GM21717 (cell line): ENCODE data around the gene ENKD1.

Source experiments
- ATAC-seq: cut with Tn5 transposase; IDR thresholded peaks from one replicate; pipeline ENCODE4 v1.9.1; 2021; ENCODE audit warnings: mild to moderate bottlenecking, moderate library complexity; ENCODE audit not compliant: unreplicated experiment

ENKD1 gene

DNA sequence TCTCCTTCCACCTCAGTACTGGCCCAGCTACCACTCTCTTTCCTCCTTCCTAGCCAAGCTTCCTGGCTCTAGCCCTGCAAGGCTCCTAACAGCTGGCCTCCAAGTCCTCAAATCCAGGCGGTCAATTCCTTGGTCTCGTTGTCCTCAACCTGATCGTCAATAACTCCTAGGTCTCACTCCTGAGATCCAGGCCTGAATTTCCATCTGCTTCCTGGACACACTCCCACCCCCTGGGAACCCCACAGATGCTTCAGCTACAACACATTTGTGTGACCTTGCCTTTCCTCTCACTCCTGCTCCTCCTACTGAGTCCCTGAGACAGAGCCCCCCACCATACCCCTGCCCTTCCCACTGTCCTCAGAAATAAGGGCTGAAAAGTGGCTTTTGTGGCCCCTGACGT lies 2.3 kb downstream of the ENKD1 start:
- no peak for ATAC-seq

DNA sequence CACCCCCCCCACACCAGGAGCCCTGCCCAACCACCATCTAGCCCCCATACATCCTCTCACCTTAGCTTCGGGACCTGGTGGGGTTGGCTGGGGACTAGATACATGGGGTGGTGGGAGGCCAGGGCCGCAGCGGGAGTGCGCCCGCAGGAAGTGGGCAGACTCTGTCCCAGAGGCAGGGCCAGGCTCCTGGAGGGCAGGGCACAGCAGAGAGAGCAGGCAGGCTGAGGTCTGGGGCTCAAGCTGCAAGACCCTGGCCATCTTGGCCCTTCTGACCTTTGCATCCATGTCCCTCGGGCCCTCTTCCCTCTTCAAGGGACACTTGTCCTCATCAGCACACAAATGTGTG lies 2.7 kb downstream of the ENKD1 start:
- no peak for ATAC-seq

DNA sequence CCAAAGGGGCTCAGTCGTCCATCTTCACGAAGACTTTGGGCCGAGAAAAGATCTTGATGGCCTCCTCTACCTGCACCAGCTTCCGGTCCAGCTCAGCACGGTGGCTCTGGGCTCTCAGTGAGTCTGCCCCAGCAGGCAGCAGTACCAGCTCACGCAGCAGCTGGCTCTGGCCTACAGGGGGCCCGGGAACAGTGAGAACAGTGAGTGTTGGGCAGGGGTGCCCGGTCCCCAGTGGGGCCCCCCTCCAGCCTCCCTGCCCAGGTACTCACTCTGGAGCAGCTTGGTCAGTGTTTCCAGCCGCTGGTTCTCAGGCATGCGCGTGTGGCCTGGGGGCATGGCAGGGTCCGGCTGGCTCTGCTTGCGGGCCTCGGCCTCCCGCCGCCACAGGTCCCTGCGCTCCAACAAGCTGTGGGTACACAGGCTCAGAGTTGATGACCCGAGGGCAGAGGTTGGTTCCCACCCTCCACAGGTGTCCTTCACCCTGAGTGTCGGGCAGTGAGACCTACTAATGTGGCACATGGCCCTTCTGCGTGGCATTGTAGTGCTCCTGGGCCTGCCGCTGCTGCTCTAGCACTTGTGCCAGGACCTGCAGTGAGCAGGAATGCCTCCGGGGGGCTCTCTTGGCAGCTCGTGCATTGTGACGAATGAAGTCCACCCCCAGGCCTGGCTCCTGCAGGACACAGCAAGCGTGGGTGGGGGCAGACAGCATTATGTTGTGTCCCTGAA lies 3.2 kb downstream of the ENKD1 start:
- no peak for ATAC-seq

DNA sequence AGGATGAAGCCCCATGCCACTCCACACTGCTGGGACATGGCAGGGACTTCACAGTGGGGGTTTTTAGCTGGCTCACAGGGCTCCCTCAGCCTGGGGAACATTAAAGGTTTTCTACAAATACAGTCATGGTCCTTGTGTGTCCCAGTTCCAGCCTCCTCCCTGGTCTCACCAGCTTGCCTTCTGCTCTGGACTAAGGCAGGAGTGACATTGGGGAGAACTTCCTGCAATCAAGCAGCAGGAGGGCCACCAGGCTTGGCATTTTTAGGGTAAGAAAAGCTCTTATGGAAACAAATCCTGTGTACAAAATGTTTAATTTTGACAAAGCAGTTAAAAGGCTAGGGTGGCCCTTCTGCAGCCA lies 3.9 kb downstream of the ENKD1 start:
- ATAC-seq: no peak

DNA sequence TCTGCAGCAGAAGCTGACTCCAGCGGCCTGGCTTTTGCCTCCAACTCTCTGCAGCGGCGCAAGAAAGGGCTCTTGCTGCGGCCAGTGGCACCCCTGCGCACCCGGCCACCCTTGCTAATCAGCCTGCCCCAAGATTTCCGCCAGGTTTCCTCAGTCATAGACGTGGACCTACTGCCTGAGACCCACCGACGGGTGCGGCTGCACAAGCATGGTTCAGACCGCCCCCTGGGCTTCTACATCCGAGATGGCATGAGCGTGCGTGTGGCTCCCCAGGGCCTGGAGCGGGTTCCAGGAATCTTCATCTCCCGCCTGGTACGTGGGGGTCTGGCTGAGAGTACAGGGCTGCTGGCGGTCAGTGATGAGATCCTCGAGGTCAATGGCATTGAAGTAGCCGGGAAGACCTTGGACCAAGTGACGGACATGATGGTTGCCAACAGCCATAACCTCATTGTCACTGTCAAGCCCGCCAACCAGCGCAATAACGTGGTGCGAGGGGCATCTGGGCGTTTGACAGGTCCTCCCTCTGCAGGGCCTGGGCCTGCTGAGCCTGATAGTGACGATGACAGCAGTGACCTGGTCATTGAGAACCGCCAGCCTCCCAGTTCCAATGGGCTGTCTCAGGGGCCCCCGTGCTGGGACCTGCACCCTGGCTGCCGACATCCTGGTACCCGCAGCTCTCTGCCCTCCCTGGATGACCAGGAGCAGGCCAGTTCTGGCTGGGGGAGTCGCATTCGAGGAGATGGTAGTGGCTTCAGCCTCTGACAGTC lies 4.5 kb downstream of the ENKD1 start:
- no peak for ATAC-seq

DNA sequence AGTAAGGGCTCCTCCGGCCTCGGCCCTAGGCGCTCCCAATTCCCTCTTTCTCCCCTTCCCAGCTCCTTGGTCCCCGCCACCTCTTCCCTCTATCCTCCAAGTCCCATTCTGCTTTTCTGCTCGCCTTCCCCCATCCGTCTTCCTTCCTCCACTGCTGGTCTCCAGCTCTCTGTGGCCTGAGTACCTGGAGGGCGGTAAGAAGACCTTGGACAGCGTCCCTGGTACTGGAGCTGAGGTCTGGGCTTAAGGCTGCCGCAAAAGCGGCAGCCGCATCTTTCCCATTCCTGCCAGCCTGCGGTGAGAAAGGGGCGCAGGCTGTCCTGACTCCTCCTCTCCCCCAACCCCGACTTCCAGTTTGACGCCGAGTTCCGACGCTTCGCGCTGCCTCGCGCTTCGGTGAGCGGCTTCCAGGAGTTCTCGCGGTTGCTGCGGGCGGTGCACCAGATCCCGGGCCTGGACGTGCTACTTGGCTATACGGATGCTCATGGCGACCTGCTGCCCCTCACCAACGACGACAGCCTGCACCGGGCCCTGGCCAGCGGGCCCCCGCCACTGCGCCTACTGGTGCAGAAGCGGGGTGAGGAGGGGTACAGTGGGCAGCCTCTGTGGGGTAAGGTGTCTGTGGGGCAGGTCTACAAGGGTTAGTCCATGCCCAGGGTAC lies 5.3 kb downstream of the ENKD1 start:
- no peak for ATAC-seq

DNA sequence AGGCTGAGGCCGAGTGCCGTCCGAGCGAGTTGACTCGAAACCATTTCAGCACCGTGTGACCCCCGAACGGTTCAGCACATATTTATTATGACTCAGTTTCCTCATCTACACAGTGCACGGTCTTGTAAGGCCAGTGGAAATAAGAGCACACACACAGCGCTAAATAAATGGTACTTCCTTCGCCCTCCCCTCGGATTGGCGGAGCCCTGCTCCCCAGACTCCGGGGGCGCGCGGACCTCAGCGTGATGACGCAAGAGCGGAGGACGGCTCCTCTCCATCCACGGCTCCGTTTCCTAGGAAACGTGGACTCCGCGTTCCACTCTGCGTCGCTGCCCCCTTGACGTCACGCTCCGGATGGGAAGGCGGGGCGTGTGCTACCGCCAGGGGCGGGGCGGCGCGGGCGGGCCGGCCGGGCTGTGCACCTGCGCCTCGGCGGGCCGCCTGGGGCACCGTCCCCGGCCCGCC lies 6.0 kb downstream of the ENKD1 start, which contains the start of gene PARD6A:
TSS of gene PARD6A (plus strand) at position 397 of the 465 bp plus-strand sequence. CDS start 79 bp downstream, outside the sequence.
- ATAC-seq: peak; percentile 69

DNA sequence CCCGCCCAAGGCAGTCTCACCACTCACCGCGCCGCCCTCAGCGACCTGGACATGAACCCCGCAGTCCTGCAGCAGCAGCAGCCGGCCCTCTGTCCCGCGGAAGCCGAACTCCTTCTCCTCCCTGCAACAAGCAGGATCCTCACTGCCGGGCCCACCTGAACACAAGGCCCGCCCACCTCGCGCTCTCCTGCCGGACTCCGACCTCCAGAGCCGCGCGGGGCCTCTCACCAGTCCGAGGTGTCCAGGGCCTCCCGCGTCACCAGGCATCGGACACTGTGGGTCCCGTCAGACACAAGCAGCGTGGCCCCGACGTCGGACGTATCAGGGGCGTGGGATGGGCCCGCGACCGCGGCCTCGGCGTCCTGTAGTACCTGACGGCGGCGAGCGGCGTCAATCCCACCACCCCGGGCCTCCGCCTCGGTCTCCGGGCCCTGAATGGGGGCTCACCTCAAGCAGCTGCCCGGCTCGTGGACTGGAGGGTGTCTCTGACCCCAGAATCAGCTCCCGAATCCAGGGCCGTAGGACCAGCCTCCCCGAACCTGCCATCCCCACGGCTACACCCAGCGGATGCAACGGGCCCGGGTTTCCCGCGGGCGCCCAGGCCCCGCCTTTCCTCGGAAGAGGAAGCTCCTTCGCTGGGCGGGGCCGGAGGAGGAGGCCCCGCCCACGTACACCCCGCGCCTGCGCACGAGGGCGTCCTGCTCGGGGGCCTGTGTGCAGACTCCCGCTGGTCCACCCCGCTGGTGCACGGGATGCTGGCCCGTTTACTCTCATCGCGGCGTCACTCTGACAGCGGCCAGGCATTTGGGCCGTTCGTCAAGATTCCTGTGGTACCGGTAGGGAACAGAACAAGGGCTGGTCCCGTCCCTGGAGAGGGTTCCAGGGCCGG lies 6.6 kb downstream of the ENKD1 start, which contains the start of gene ACD:
TSS of gene ACD (minus strand) at position 586 of the 889 bp plus-strand sequence. CDS start at position 546, 40 bp downstream.
- peak; percentile 59 for ATAC-seq

DNA sequence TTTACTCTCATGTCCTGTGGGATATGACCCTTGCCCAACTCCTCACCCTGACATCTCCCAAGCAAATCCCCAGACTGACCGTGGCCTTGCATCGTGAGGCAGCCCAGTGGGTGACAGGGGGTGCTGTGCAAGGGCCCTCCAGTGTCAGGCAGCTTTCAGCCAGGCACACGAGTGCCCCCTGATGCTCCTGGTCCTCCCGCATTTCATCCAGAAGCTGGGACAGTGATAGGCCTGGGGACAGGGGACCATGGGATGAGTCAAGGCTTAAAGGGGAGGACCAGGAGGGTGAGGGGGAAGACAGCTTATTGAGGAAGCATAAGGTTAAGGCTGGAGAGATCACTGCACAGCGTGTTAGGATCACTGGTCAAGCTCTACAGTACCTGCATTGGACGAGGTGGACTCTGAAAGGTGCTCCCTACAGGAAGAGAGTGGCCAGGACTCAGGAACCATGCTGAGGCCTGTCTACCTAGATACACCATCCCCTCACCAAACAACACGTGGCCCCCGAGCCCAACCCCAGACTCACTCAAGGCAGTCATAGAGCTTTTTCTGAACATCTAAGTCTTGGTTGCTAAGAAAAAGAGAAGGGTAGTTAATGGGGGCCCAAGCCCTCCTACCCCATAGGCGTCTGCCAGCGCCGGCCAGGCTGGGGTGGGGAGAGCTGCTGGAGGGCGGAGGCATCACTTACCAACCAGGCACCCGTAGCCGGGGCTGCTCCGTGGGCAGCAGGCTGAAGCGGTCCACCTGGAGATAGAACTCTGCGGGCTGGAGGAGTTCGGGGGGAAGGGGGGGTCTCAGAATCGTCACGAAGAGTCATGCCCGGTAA lies 7.5 kb downstream of the ENKD1 start:
- no peak for ATAC-seq

DNA sequence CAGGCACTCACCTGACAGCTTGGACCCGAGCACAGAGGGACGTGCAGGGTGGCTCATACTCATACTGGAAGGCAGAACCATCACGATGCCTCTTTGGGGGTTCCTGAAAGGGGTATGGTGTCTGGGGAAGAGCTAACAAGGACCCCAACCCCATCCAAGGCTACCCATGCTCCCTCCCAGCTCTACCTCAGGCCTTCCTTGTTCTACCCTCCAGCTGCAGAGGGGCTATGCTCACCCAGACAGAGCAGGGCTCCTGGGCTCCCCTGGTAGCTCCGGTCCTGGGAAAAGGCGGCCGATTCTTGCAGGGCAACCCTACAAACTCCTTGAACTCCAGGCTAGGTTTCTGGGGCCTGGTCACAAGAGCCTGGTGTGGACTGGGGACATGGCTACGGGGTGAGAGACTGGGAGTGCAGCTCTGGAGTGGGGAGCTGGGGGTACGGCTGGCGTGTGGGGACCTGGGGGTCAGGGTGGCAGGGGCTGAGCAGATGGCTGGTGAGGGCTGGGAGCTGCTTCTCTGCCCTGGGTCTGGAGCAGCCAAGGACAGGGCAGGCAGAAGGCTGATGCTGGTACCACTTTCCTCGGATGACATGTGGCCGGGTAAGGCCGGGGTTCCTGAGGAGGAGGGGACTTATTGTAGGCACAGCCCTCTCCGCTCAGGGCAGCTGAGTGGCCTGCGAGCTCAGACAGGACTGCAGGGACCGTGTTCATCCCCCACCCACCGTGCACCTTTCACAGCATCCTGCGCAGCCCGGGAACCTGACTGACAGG lies 8.6 kb downstream of the ENKD1 start:
- no peak for ATAC-seq

DNA sequence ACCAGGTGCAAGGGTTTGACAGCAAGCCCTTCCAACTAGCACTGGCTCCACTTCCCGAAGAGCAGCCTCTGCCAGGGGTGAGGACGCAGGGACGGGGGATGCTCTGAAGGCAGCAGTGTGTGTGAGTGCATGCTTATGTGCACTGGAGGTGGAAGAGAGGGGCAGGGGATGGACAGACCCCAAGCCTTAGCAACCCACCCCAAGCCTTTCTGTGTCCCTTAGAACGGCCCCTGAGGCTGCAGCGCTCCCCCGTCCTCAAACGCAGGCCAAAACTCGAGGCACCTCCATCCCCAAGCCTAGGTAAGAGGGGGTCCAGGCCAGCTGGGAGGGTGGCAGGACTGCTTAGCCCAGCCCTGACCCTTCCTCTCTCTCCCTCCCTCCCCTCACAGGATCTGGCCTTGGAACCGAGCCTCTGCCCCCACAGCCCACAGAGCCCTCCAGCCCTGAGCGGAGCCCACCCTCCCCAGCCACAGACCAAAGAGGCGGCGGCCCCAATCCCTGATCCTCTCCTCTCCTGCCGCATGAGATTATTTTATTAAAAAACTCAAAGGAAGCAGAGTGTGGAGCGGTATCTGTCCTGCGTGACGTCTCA lies 9.4 kb downstream of the ENKD1 start:
- ATAC-seq: no peak

DNA sequence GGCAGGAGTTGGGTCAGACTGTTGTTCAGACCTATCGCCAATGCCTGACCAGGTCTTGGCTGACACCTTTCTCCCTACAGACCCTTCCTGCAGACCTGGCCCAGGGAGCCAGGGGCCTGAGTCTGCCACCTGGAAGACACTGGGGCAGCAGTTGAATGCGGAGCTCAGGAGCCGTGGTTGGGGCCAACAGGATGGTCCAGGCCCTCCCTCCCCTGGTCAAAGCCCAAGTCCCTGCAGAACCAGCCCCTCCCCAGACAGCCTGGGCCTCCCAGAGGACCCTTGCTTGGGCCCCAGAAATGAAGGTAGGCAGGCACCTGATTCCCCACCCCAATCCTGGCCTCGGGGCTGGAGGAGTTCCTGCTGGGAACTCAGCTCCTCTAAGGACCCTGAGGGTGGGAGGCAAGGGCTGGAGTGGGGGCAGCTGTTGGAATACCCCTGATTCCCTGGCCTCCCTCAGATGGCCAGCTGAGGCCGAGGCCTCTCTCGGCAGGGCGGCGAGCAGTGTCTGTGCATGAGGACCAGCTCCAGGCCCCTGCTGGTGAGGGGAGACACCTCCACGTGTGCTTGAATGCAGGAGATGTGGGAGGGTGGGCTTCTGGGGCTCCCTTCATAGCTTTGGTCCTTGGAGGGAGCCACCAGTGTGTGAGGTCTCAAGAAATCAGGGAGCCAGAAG lies 10.1 kb downstream of the ENKD1 start:
- no peak for ATAC-seq

DNA sequence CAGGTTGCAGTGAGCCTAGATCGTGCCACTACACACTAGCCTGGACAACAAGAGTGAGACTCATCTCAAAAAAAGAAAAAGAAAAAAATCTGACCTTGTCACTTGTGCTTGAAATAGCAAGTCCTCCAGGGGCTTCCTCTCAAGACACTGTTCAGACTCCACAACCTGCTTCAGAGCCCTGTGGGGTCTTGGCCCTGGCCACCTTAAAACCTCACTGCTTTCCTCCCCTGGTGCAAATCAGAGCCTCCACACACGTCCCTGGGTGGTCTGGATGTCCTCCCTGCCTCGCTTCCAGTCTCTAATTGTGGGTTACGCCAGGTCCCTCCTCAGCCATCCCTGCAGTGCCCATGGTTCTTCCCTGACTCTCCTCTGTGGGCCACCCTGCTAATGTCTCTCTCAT lies 11.2 kb downstream of the ENKD1 start:
- ATAC-seq: no peak

DNA sequence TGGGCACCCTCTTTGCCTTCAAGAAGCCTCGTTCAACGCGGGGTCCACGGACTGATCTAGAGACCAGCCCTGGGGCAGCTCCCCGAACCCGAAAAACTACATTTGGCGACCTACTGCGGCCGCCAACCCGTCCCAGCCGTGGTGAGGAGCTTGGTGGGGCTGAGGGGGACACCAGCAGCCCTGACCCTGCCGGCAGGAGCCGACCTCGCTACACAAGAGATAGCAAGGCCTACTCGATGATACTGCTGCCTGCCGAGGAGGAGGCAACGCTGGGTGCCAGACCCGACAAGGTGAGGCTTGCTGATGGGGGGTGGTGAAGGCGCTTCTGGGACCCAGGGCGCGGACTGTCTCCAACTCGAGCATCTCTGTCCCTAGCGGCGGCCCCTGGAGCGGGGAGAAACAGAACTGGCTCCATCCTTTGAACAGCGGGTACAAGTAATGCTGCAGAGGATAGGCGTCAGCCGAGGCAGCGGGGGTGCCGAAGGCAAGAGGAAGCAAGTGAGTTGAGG lies 12.1 kb downstream of the ENKD1 start:
- no peak for ATAC-seq

DNA sequence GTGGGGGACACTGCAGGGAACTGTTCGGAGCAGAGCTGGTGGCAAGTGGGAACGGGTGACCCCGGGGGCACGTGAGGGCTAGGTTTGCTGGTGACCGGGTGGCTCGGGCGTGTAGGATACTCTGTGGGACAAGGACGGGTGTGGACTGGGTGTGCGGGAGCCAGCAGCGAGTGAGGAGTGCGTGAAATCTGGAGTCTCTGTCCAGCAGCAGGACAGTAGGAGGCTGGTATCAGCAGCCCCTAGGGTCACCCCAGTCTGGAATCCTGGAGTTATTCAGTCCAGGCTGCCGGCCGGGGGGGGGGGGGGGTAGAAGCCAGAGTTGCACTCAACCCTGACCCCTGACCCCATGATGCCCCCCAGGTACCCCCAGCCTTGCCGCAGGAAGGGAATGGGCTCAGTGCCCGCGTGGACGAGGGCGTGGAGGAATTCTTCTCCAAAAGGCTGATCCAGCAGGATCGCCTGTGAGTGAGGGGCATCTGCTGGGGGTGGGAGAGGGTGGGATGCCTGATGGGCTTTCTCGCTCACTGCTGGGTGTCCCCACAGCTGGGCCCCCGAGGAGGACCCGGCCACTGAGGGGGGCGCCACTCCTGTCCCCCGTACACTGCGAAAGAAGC lies 12.7 kb downstream of the ENKD1 start:
- no peak for ATAC-seq

DNA sequence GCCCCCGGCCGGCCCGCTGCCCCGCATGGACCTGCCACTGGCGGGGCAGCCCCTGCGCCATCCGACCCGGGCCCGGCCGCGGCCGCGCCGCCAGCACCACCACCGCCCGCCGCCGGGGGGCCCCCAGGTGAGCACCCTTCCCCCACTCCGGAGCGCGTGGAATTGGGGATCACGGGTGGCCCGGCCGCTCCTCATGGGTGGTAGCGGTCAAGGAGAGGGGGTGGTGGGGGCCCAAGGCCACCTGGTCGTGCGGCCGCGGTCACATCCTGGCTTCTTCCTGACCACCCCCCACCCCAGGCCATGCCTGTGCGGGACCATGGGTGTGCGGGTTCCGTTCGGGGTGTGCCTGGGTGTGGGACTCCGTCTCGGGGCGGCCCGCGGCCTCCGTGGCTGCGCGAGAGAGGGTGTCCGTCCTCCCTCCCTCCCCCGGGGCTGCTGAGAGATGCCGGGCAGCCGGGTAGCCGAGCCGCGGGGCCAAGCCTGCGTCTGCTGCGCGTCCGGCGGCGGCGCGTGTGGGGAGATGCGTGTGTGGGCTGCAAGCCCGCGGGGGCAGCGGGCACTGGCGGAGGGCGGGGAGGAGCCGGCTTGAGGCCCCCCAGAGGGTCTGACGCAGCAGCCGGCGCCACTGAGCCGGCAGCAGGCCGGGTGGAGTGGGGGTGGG lies 13.3 kb downstream of the ENKD1 start:
- ATAC-seq: no peak

DNA sequence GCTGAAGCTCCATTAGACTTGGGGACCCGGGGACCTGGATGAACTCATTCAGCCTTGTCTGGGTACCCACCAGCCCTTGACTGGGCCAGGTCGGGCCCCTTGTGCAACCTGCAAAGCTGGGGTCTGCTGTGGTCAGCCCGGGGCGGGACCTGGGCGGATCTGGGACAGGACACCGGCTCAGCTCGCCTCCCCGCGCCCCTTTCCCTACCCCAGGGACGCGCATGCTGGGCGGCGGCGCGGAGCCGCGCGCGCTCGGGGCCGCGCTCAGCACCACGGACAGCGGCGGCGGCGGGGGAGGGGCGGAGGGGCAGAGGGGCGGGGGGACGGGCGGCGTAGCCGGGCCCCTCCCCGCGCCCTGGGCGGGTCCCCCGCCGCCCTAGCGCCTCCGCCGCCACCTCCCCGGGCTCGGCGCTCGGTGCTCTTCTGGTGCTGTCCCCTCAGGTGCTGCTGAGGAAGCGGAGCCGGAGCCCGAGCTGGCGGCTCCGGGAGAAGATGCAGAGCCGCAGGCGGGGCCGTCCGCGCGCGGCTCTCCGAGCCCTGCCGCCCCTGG lies 13.9 kb downstream of the ENKD1 start:
- ATAC-seq: no peak
